H9 (cell line): ENCODE measurements around the gene SLC9A4. TPM values are rescaled to one million over a fixed set of nuclear protein-coding genes. Genes with fewer than 3 reads are reported as not detected.

Experiments used
- DNase-seq: peaks from one replicate; pipeline ENCODE4 v3.0.0-alpha.2; 2017
- H2AFZ ChIP-seq: one replicate; pipeline ENCODE4 v1.6.1; 2013; ENCODE audit warnings: mild to moderate bottlenecking, low read length, control low read depth, moderate library complexity
- H2AK5ac ChIP-seq: 2 replicates; pipeline ENCODE4 v1.6.1; 2013; ENCODE audit warnings: low read length, control low read depth, mixed read lengths; ENCODE audit not compliant: insufficient read length
- H2BK120ac ChIP-seq: one replicate; pipeline ENCODE4 v1.6.1; 2013; ENCODE audit warnings: low read depth, mild to moderate bottlenecking, low read length, control low read depth, inconsistent platforms; ENCODE audit not compliant: poor library complexity, severe bottlenecking
- H2BK12ac ChIP-seq: 2 replicates; pipeline ENCODE4 v1.6.1; 2013; ENCODE audit warnings: low read length, control low read depth, mixed read lengths, low read depth; ENCODE audit not compliant: insufficient read length
- H2BK15ac ChIP-seq: 2 replicates; pipeline ENCODE4 v1.6.1; 2013; ENCODE audit warnings: low read depth, low read length, control low read depth
- H2BK20ac ChIP-seq: one replicate; pipeline ENCODE4 v1.6.1; 2013; ENCODE audit warnings: low read depth, mild to moderate bottlenecking, low read length, control low read depth, inconsistent platforms; ENCODE audit not compliant: poor library complexity, severe bottlenecking
- H2BK5ac ChIP-seq: 2 replicates; pipeline ENCODE4 v1.6.1; 2013; ENCODE audit warnings: low read length, control low read depth, mixed read lengths; ENCODE audit not compliant: insufficient read length
- H3K14ac ChIP-seq: 2 replicates; pipeline ENCODE4 v1.6.1; 2013; ENCODE audit warnings: low read length, control low read depth; ENCODE audit not compliant: insufficient read depth
- H3K18ac ChIP-seq: 2 replicates; pipeline ENCODE4 v1.6.1; 2013; ENCODE audit warnings: low read depth, mild to moderate bottlenecking, mixed read lengths, low read length, control low read depth; ENCODE audit not compliant: insufficient read length
- H3K23ac ChIP-seq: 2 replicates; pipeline ENCODE4 v1.6.1; 2013; ENCODE audit warnings: low read length, control low read depth, mixed read lengths, low read depth; ENCODE audit not compliant: insufficient read length
- H3K23me2 ChIP-seq: 2 replicates; pipeline ENCODE4 v1.6.1; 2013; ENCODE audit warnings: low read depth, mild to moderate bottlenecking, mixed read lengths, low read length, control low read depth; ENCODE audit not compliant: insufficient read length, poor library complexity, severe bottlenecking
- H3K27ac ChIP-seq: 2 replicates; pipeline ENCODE4 v1.5.1; 2013; ENCODE audit warnings: low read length, control low read depth, mixed read lengths, low read depth; ENCODE audit not compliant: insufficient read length
- H3K27me3 ChIP-seq: 2 replicates; pipeline ENCODE4 v1.6.1; 2013; ENCODE audit warnings: low read length, control low read depth, inconsistent platforms; ENCODE audit not compliant: insufficient read depth
- H3K4ac ChIP-seq: 2 replicates; pipeline ENCODE4 v1.6.1; 2013; ENCODE audit warnings: low read depth, mild to moderate bottlenecking, control low read depth, inconsistent platforms, low read length, moderate library complexity
- H3K4me1 ChIP-seq: 2 replicates; pipeline ENCODE4 v1.6.1; 2013; ENCODE audit warnings: low read length, control low read depth, inconsistent platforms; ENCODE audit not compliant: insufficient read depth
- H3K4me2 ChIP-seq: 2 replicates; pipeline ENCODE4 v1.6.1; 2013; ENCODE audit warnings: low read length, control low read depth, mixed read lengths; ENCODE audit not compliant: insufficient read length, insufficient read depth
- H3K56ac ChIP-seq: 2 replicates; pipeline ENCODE4 v1.6.1; 2013; ENCODE audit warnings: low read depth, mild to moderate bottlenecking, mixed read lengths, low read length, control low read depth; ENCODE audit not compliant: insufficient read length
- H3K79me1 ChIP-seq: 2 replicates; pipeline ENCODE4 v1.6.1; 2013; ENCODE audit warnings: low read depth, mild to moderate bottlenecking, moderate library complexity, low read length, control low read depth, inconsistent platforms; ENCODE audit not compliant: insufficient read depth, poor library complexity, severe bottlenecking
- H3K79me2 ChIP-seq: 2 replicates; pipeline ENCODE4 v1.6.1; 2013; ENCODE audit warnings: low read length, control low read depth, inconsistent platforms; ENCODE audit not compliant: insufficient read depth
- H3K9ac ChIP-seq: 2 replicates; pipeline ENCODE4 v1.6.1; 2013; ENCODE audit warnings: low read length, control low read depth, mixed read lengths; ENCODE audit not compliant: insufficient read length; ENCODE audit errors: extremely low read depth
- H3K9me3 ChIP-seq: one replicate; pipeline ENCODE4 v1.6.1; 2013; ENCODE audit warnings: low read depth, low read length, inconsistent platforms; ENCODE audit not compliant: control insufficient read depth
- H3T11ph ChIP-seq: one replicate; pipeline ENCODE4 v1.6.1; 2013; ENCODE audit warnings: mild to moderate bottlenecking, low read length, control low read depth, inconsistent platforms
- H4K20me1 ChIP-seq: one replicate; pipeline ENCODE4 v1.6.1; 2013; ENCODE audit not compliant: control insufficient read depth, insufficient read length, insufficient read depth
- H4K5ac ChIP-seq: 2 replicates; pipeline ENCODE4 v1.6.1; 2013; ENCODE audit warnings: low read depth, mild to moderate bottlenecking, mixed read lengths, low read length, control low read depth; ENCODE audit not compliant: insufficient read length
- H4K8ac ChIP-seq: replicated peaks from 2 replicates; pipeline ENCODE4 v1.6.1; 2013; ENCODE audit warnings: low read length, control low read depth, mixed read lengths, low read depth; ENCODE audit not compliant: insufficient read length
- H4K91ac ChIP-seq: 2 replicates; pipeline ENCODE4 v1.6.1; 2013; ENCODE audit warnings: low read depth, mild to moderate bottlenecking, moderate library complexity, mixed read lengths, low read length, control low read depth; ENCODE audit not compliant: insufficient read length
- H3K27ac Mint-ChIP-seq, 3 experiments: 2 replicates in 2 of 3; 3 replicates in 1 of 3; pipeline ENCODE4 v1.8.0; 2020 to 2021; ENCODE audit warnings: mixed read lengths in 3 of 3, mild to moderate bottlenecking in 1 of 3, moderate library complexity in 1 of 3
- H3K27me3 Mint-ChIP-seq: 2 replicates; pipeline ENCODE4 v1.8.0; 2021; ENCODE audit warnings: low read depth, mild to moderate bottlenecking, moderate library complexity, mixed read lengths
- H3K36me3 Mint-ChIP-seq, 3 experiments: 2 replicates in 2 of 3; 3 replicates in 1 of 3; pipeline ENCODE4 v1.8.0; 2020 to 2021; ENCODE audit warnings: low read depth in 3 of 3, mixed read lengths in 3 of 3; ENCODE audit not compliant: insufficient read depth in 1 of 3
- H3K4me1 Mint-ChIP-seq, 2 experiments: 2 replicates each; pipeline ENCODE4 v1.8.0; 2020; ENCODE audit warnings: mixed read lengths in 2 of 2
- H3K4me3 Mint-ChIP-seq, 2 experiments: 2 replicates in 1 of 2; 3 replicates in 1 of 2; pipeline ENCODE4 v1.8.0; 2020 to 2021; ENCODE audit warnings: mild to moderate bottlenecking in 2 of 2, mixed read lengths in 2 of 2, moderate library complexity in 1 of 2
- H3K9me3 Mint-ChIP-seq, 2 experiments: 2 replicates in 1 of 2; 3 replicates in 1 of 2; pipeline ENCODE4 v1.8.0; 2020; ENCODE audit warnings: mild to moderate bottlenecking in 2 of 2, mixed read lengths in 2 of 2, moderate library complexity in 1 of 2
- WGBS: extraction: QIAGEN DNeasy Blood & Tissue Kit; methylation state at CpG from one replicate; pipeline ENCODE4 v1.1.7; 2013; ENCODE audit warnings: missing lambda C conversion rate, low lambda C conversion rate, mixed read lengths; ENCODE audit not compliant: insufficient read length; ENCODE audit errors: extremely low coverage; 5-methylcytosine and 5-hydroxymethylcytosine counted together
- total RNA-seq: library from RNA; stranded (reverse); gene quantifications from 2 replicates; pipeline ENCODE4 v1.2.1, GENCODE V29; 2021
- TF ChIP-seq, protein P1 (sequence below): fragments of 200-600 bp; sonication (generic); conservative IDR thresholded peaks from 3 replicates; pipeline ENCODE4 v1.8.0; 2021; ENCODE audit warnings: antibody characterized with exemption, mild to moderate bottlenecking

SLC9A4 gene
- total RNA-seq, 1 experiment from 2014 or later: not detected

DNA sequence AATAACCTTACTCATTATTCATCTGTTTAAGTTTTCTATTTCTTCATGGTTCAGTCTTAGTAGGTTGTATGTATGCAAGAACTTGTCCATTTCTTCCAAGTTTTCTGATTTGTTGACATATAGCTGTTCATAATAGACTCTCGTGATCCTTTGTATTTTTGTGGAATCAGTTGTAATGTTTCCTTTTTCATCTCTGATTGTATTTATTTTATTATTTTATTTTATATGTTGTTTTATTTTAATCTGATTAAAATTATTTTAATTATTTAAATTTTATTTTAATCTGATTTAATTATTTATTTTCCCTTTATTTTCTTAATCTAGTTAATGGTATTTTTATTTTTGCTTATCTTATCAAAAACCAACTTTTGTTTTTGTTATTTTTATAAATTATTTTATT is 102.9 kb downstream of the SLC9A4 start:
- Histone ChIP-seq H2BK15ac (no peak overlapping the region), H3K27me3 (no peaks in the 10 kb centered on the region), H2BK5ac (no peak overlapping the region), H2AFZ (no peak overlapping the region), H3K9me3 (no peaks in the 10 kb centered on the region), H3K79me2 (no peaks in the 10 kb centered on the region), H3K4me1 (no peaks in the 10 kb centered on the region), H3K79me1 (no peaks in the 10 kb centered on the region), H3K4me2 (no peak overlapping the region), H4K91ac (no peak overlapping the region), H3K9ac (no peak overlapping the region), H2AK5ac (no peak overlapping the region), H3K18ac (no peak overlapping the region), H3K4ac (no peak overlapping the region), H3K23ac (no peak overlapping the region), H3K27ac (no peak overlapping the region), H4K20me1 (no peaks in the 10 kb centered on the region), H2BK120ac (no peak overlapping the region), H4K8ac (no peak overlapping the region), H3K23me2 (no peaks in the 10 kb centered on the region), H4K5ac (no peak overlapping the region), H3K56ac (no peak overlapping the region), H2BK12ac (no peak overlapping the region), H3K14ac (no peak overlapping the region), H2BK20ac (no peak overlapping the region), H3T11ph (no peak overlapping the region)
- no peak overlapping the region for H3K4me3 Mint-ChIP-seq
- H3K27me3 Mint-ChIP-seq: no peaks in the 10 kb centered on the region; the same call in 1 of the 2 replicates
- no peaks in the 10 kb centered on the region for H3K4me1 Mint-ChIP-seq
- H3K27ac Mint-ChIP-seq: no peak overlapping the region
- no peak for DNase-seq
- H3K9me3 Mint-ChIP-seq: peaks cover 7 to 12% of the 10 kb centered on the region in 2 experiments; a peak in 4 of 5 replicates
- no CpG with 5 or more reads among the region's 1 CpG for WGBS
- H3K36me3 Mint-ChIP-seq: peaks cover 0 to 11% (median 3%) of the 10 kb centered on the region in 3 experiments; a peak in 4 of 7 replicates
- TF ChIP-seq, protein P1, sequence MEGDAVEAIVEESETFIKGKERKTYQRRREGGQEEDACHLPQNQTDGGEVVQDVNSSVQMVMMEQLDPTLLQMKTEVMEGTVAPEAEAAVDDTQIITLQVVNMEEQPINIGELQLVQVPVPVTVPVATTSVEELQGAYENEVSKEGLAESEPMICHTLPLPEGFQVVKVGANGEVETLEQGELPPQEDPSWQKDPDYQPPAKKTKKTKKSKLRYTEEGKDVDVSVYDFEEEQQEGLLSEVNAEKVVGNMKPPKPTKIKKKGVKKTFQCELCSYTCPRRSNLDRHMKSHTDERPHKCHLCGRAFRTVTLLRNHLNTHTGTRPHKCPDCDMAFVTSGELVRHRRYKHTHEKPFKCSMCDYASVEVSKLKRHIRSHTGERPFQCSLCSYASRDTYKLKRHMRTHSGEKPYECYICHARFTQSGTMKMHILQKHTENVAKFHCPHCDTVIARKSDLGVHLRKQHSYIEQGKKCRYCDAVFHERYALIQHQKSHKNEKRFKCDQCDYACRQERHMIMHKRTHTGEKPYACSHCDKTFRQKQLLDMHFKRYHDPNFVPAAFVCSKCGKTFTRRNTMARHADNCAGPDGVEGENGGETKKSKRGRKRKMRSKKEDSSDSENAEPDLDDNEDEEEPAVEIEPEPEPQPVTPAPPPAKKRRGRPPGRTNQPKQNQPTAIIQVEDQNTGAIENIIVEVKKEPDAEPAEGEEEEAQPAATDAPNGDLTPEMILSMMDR: no peak
